AG04449 (cell line): ENCODE results near the gene LGALS16.
"Not testable (repeated sequence)": the region's sequence is repeated elsewhere in the genome, so short reads cannot be mapped to it uniquely, and the experiment has no call there.

Experiments
- CTCF ChIA-PET: fragments of 350-600 bp; formaldehyde crosslinking; extraction: SDS; loops from one replicate; lab custom pipeline; 2021; ENCODE audit warnings: antibody characterized with exemption; lab: Yijun Ruan, JAX
- POLR2A ChIA-PET: fragments of 400-600, 350-600 bp; formaldehyde crosslinking; extraction: SDS; loops from one replicate; lab custom pipeline; 2020; ENCODE audit warnings: antibody characterized with exemption, inconsistent platforms; lab: Yijun Ruan, JAX
- DNase-seq: peaks from one replicate; pipeline ENCODE4 v3.0.0-alpha.2; 2010; ENCODE audit warnings: low read depth, low spot score
- H3K4me3 ChIP-seq: 2 replicates; pipeline ENCODE4 v1.5.1; 2011; ENCODE audit warnings: low read depth, mild to moderate bottlenecking, control low read depth, low read length
- TF ChIP-seq, protein P1 (sequence below): IDR thresholded peaks from one replicate; pipeline ENCODE4 v1.5.1; 2011; ENCODE audit warnings: mild to moderate bottlenecking, moderate library complexity, low read length, control low read depth, inconsistent platforms; ENCODE audit not compliant: insufficient read depth; ENCODE audit errors: missing control alignments

The LGALS16 gene

DNA sequence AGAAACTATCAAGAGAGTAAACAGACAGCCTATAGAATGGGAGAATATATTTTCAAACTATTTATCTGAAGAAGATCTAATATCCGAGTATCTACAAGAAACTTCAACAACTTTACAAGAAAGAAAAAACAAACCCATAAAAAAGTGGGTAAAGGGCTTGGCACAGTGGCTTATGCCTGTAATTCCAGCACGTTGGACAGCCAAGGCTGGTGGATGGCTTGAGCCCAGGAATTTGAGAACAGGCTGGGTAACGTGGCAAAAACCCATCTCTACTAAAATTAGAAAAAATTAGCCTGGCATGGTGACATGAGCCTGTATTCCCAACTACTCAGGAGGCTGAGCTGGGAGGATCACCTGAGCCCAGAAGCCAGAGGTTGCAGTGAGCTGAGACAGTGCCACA lies 7.8 kb upstream of the LGALS16 start:
- H3K4me3 ChIP-seq: no peak overlapping the region
- CTCF ChIA-PET: no interaction called here
- no peak for DNase-seq
- TF ChIP-seq, protein P1, sequence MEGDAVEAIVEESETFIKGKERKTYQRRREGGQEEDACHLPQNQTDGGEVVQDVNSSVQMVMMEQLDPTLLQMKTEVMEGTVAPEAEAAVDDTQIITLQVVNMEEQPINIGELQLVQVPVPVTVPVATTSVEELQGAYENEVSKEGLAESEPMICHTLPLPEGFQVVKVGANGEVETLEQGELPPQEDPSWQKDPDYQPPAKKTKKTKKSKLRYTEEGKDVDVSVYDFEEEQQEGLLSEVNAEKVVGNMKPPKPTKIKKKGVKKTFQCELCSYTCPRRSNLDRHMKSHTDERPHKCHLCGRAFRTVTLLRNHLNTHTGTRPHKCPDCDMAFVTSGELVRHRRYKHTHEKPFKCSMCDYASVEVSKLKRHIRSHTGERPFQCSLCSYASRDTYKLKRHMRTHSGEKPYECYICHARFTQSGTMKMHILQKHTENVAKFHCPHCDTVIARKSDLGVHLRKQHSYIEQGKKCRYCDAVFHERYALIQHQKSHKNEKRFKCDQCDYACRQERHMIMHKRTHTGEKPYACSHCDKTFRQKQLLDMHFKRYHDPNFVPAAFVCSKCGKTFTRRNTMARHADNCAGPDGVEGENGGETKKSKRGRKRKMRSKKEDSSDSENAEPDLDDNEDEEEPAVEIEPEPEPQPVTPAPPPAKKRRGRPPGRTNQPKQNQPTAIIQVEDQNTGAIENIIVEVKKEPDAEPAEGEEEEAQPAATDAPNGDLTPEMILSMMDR: no peak
- POLR2A ChIA-PET: no interaction called here

DNA sequence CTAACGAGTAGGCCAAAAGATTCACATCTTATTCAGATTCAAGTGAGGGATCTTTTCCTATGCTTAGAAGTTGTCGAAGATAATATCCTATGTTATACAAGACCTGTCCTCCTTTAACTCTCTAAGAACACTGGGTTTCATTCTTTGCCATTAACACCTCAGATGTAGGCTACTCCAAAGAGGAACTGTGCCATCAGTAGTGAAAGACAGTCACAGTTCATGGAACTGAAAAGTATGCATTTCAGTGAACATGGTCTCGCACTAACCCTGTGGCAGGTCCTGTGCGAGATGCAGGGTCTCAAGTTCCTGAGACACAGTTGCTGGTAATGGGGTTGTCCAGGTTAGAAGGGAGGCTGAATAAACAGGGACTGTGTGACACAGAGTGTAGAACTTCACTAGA lies 4.1 kb downstream of the LGALS16 start:
- ChIA-PET CTCF (no interaction called here), POLR2A (no interaction called here)
- TF ChIP-seq, protein P1: no peak
- no peak for DNase-seq
- no peak overlapping the region for H3K4me3 ChIP-seq

DNA sequence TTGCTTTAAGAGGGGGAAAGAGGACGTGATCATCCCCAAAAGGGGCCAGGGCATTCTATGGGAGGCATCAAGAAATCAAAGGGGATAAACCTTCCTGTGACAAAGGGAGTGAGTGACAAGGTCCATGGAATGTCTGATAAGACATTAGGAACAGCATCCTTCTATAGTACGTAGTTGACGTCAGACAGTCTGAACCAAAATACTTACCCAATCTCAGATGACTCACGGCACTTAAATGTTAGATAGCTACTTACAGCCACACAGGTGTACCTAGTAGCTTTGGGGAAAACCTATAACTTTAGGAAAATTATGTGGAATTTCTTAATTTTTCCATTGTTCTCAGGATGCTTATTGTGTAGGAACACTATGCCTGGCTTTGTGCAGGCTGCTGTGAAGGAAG lies 4.9 kb downstream of the LGALS16 start:
- no peak overlapping the region for H3K4me3 ChIP-seq
- TF ChIP-seq, protein P1: no peak
- POLR2A ChIA-PET: no interaction called here
- no peak for DNase-seq
- CTCF ChIA-PET: no interaction called here

DNA sequence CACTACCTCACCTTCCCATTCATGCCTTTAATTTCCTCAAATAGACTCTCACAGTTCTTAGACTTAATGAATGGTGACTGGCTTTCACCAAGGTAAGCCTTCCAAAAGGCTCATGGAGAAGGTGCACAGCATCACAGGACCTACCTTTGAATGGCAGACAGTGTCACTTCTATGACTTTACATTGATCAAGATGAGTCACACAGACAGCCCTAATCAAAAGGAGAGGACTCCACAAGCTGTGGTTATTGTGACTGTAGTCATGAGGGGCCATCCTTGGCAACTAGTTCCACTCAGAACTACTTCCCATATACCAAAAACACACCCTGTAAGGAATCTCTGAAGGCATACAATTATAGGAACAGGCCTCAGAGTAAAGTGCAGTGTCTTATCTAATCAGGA lies 5.9 kb downstream of the LGALS16 start:
- ChIA-PET POLR2A (no interaction called here), CTCF (interaction anchor here (1.0 kb wide), 1 partner anchor 9 kb away, joined by 3 read pairs; no protein-coding TSS in a partner anchor)
- TF ChIP-seq, protein P1: no peak
- no peak overlapping the region for H3K4me3 ChIP-seq
- DNase-seq: no peak

DNA sequence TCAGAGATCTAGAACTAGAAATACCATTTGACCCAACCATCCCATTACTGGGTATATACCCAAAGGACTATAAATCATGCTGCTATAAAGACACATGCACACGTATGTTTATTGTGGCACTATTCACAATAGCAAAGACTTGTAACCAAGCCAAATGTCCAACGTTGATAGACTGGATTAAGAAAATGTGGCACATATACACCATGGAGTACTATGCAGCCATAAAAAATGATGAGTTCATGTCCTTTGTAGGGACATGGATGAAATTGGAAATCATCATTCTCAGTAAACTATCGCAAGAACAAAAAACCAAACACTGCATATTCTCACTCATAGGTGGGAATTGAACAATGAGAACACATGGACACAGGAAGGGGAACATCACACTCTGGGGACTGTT lies 14.1 kb downstream of the LGALS16 start:
- DNase-seq, H3K4me3 ChIP-seq, POLR2A ChIA-PET: not testable (repeated sequence)
- CTCF ChIA-PET: interaction anchor here (6.8 kb wide), 1 partner anchor 117 kb away, joined by 58 read pairs; no protein-coding TSS in a partner anchor

DNA sequence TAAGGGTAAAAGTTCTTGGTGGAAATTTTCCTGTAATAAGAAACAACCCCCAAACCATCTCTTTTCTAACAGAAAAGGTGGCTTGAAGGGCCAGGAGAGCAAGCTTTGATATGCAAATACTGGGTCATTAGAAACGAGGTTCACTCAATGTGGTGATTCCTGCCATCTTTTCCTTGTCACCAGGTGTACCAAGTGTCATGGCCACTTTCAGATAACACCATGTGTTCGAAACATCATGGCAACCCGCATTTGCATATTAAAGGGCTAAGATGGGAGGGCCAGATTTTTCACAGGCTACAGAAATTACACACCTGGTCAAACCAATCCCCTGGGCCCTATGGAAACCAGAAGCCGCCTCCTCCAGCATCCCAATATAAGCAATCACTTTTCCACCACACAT lies 15.3 kb downstream of the LGALS16 start:
- ChIA-PET POLR2A (no interaction called here), CTCF (interaction anchor here (0.8 to 6.8 kb wide), 4 partner anchors 9 to 231 kb away, joined by 3 to 58 read pairs (median 13); no protein-coding TSS in a partner anchor)
- TF ChIP-seq, protein P1: no peak
- no peak overlapping the region for H3K4me3 ChIP-seq
- DNase-seq: no peak

DNA sequence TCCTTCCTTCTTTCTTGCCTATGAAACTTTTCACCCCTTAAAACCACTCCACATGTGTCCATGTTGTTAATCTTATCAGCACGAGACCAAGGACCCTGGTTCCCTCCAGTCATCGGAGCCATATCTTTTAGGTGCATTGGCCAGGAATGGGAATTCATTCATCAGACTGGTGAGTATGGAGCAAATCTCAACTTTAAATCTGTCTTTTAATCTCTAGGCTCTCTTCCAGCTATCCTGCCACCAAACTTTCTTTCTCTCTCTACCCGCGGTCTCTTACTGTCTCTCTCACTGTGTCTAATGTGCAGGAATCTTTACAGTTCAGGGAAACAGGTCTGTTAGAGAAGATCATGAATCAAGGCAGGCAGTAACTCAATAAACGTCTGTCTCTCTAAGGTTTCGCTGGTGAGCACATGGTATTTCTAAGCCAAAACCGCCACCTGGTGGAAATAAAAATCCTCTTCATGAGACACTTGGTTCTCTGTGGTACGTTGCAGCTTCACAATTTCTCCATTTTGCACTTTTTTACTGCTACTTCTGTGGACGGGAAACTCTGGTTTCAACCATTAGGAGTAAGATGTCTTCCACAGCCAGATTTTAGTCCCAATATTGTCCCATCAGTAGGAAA lies 16.1 kb downstream of the LGALS16 start:
- POLR2A ChIA-PET: no interaction called here
- no peak overlapping the region for H3K4me3 ChIP-seq
- no peak for DNase-seq
- TF ChIP-seq, protein P1: peak; percentile 39
- CTCF ChIA-PET: interaction anchor here (0.8 to 6.8 kb wide), 8 partner anchors 9 to 274 kb away, joined by 3 to 58 read pairs (median 4); no protein-coding TSS in a partner anchor
